T follicular helper cell (primary cell): Measurements from ENCODE around the gene CPA1.

ENCODE experiments used
- DNase-seq: peaks from one replicate; pipeline ENCODE4 v3.0.0-alpha.2; 2020; ENCODE audit warnings: low read depth

The CPA1 gene

GRCh38 chr7:130356121-130356875, 24.0 kb upstream of the CPA1 start:
- no peak for DNase-seq

- DNase-seq: no peak
Measured at GRCh38 chr7:130356876-130357611, 23.2 kb upstream of the CPA1 start.

- no peak for DNase-seq
Measured at GRCh38 chr7:130358471-130358870, 21.8 kb upstream of the CPA1 start.

GRCh38 chr7:130359276-130359857, 20.9 kb upstream of the CPA1 start:
- DNase-seq: no peak

- no peak for DNase-seq
Measured at GRCh38 chr7:130360518-130360917, 19.8 kb upstream of the CPA1 start.

- DNase-seq: no peak
Measured at GRCh38 chr7:130361681-130362080, 18.6 kb upstream of the CPA1 start.

GRCh38 chr7:130362251-130362816, 18.0 kb upstream of the CPA1 start:
- no peak for DNase-seq

GRCh38 chr7:130363026-130363847, 17.1 kb upstream of the CPA1 start:
- no peak for DNase-seq

GRCh38 chr7:130364451-130364850, 15.8 kb upstream of the CPA1 start:
- DNase-seq: no peak

GRCh38 chr7:130365088-130365487, 15.2 kb upstream of the CPA1 start:
- DNase-seq: no peak

- DNase-seq: no peak
Measured at GRCh38 chr7:130365511-130366441, 14.5 kb upstream of the CPA1 start.

GRCh38 chr7:130366564-130366963, 13.7 kb upstream of the CPA1 start:
- DNase-seq: no peak

GRCh38 chr7:130367088-130367755, 13.1 kb upstream of the CPA1 start:
- DNase-seq: no peak

- DNase-seq: no peak
Measured at GRCh38 chr7:130367836-130368746, 12.2 kb upstream of the CPA1 start.

- no peak for DNase-seq
Measured at GRCh38 chr7:130369110-130369711, 11.1 kb upstream of the CPA1 start.

GRCh38 chr7:130369831-130370550, 10.3 kb upstream of the CPA1 start:
- no peak for DNase-seq

- DNase-seq: no peak
Measured at GRCh38 chr7:130371046-130371445, 9.2 kb upstream of the CPA1 start.
